SK-N-SH treated with all-trans-retinoic acid at 6 μM for 48 hours (cell line): Measurements from ENCODE around the gene CRYBA2.

ENCODE experiments used
- CSDC2 ChIP-seq: fragments of 250-450 bp; sonication (Bioruptor Pico); IDR thresholded peaks from 2 replicates; pipeline ENCODE4 v1.5.0; 2020; ENCODE audit warnings: mild to moderate bottlenecking, moderate library complexity
- PATZ1 ChIP-seq: fragments of 250-450 bp; sonication (Bioruptor Pico); IDR thresholded peaks from 2 replicates; pipeline ENCODE4 v1.8.0; 2020; ENCODE audit warnings: mild to moderate bottlenecking, moderate library complexity, borderline replicate concordance
- RARB ChIP-seq: fragments of 250-450 bp; sonication (Bioruptor Pico); IDR thresholded peaks from 2 replicates; pipeline ENCODE4 v1.8.0; 2021; ENCODE audit warnings: mild to moderate bottlenecking, moderate library complexity
- SNAI2 ChIP-seq: fragments of 250-450 bp; sonication (Bioruptor Pico); IDR thresholded peaks from 2 replicates; pipeline ENCODE4 v1.5.0; 2020; ENCODE audit warnings: mild to moderate bottlenecking, moderate library complexity
- TOX ChIP-seq: fragments of 250-450 bp; sonication (Bioruptor Pico); IDR thresholded peaks from 2 replicates; pipeline ENCODE4 v1.8.0; 2021; ENCODE audit warnings: mild to moderate bottlenecking, moderate library complexity, borderline replicate concordance
- ZFP30 ChIP-seq: fragments of 450-650 bp; formaldehyde crosslinking; IDR thresholded peaks from 2 replicates; pipeline ENCODE4 v1.5.0; 2022; ENCODE audit warnings: mild to moderate bottlenecking, moderate library complexity
- ZNF70 ChIP-seq: fragments of 450-650 bp; formaldehyde crosslinking; IDR thresholded peaks from 2 replicates; pipeline ENCODE4 v1.5.0; 2020; ENCODE audit warnings: mild to moderate bottlenecking, moderate library complexity
- TF ChIP-seq, protein P1 (sequence below): fragments of 250-450 bp; sonication (Bioruptor Pico); IDR thresholded peaks from 2 replicates; pipeline ENCODE4 v1.5.1; 2020; ENCODE audit warnings: low read depth, mild to moderate bottlenecking, moderate library complexity

DNA sequence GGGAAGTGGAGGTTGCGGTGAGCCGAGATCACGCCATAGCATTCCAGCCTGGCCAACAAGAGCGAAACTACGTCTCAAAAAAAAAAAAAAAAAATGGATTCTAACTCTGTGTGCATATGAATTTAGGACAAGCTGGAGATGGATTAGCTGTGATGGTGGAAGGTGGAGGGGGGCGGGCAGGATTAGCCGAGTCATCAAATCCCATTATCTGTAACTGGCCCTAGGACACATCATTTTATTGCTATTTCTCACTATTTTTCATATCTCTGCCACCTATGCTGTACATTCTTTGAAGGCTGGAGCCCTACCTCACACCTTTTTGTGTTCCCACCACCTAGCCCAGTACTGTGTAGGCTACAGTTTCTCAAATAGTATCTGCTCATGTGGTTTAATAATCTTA is 41.1 kb downstream of the CRYBA2 start:
- TF ChIP-seq RARB (CRISPR knock-in tag) (no peak), ZFP30 (CRISPR knock-in tag) (no peak), SNAI2 (CRISPR knock-in tag) (no peak), CSDC2 (CRISPR knock-in tag) (no peak), ZNF70 (CRISPR knock-in tag) (no peak), TOX (CRISPR knock-in tag) (no peak), PATZ1 (no peak)
- TF ChIP-seq, protein P1, sequence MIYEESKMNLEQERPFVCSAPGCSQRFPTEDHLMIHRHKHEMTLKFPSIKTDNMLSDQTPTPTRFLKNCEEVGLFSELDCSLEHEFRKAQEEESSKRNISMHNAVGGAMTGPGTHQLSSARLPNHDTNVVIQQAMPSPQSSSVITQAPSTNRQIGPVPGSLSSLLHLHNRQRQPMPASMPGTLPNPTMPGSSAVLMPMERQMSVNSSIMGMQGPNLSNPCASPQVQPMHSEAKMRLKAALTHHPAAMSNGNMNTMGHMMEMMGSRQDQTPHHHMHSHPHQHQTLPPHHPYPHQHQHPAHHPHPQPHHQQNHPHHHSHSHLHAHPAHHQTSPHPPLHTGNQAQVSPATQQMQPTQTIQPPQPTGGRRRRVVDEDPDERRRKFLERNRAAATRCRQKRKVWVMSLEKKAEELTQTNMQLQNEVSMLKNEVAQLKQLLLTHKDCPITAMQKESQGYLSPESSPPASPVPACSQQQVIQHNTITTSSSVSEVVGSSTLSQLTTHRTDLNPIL (CRISPR knock-in tag): no peak
